Endothelial cell of hepatic sinusoid (primary cell): ENCODE measurements around the gene CSF3.

Experiments used
- in situ Hi-C: cut with HindIII; loops from 2 replicates; pipeline ENCODE4 v1.10.0; 2017; ENCODE audit warnings: low sequenced_read_pairs

The CSF3 gene

DNA sequence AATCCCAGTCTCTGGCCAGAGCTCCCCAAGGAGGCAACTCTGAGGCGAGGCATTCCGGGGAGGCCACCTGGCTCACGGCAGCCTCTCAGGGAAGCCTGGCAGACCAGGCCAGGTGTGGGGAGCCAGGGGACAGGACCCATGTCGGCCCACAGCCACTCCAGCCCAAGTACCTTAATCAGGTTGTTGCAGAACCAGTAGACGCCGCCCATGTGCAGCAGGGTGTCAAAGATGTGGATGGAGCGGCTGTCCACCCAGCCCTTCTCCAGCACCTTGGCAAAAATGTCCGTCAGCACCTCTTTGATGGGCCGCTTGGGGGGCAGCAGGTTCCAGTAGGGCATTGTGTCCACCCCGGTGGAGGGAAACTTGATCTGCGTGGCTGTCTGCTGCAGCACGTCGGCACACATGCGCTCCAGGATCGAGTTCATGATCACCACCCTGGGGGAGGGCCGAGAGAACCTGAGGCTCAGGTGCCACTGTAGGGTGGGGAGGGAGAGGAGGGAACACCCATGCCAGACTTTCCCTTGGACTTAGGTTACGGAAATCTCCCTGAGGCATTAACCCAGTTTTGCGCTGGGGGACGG, 7.8 kb downstream of the CSF3 start:
- in situ Hi-C loops = no loop called here

DNA sequence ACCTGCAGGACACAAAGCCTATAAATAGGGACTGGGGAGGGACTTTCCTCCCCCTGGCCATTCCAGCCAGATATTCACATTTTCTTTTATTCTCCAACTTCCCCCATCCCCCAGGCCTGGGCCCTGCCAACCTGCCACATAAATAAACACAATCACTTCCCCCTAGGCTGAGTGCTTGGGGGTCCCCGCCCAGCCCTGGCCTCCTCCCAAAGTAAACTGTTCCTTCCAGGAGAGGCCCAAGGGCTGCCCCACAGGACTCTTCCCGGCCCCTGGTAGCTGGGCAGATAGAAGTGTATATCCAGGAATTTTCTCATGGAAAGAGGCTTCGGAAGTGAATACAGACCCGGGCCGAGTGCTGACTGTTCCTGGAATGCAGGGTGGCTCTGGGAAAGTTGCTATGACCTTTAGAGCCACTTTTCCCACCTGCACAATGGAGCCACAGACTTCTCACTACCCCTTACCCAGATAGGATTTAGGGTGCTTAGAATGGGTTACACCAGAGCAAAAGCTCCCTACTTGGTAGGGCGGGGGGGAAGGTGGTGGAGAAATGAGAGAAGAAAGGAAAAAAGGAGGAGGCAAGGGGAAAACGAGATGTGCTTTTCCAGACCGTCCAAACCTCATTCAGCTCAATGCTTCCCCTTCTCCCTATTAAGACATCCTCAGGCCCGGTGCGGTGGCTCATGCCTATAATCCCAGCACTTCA, 8.5 kb downstream of the CSF3 start:
- in situ Hi-C loops = no loop called here

GRCh38 chr17:40024901-40025300, 9.7 kb downstream of the CSF3 start:
- in situ Hi-C loops = no loop called here

- in situ Hi-C loops = no loop called here
These were observed 10.3 kb downstream of the CSF3 start for GRCh38 chr17:40025559-40025958.

- in situ Hi-C loops = no loop called here
These were observed 11.0 kb downstream of the CSF3 start for GRCh38 chr17:40025991-40026815.

GRCh38 chr17:40026816-40027613, 11.8 kb downstream of the CSF3 start:
- in situ Hi-C loops = no loop called here

- in situ Hi-C loops = no loop called here
These were observed 12.4 kb downstream of the CSF3 start for GRCh38 chr17:40027614-40028012.

- in situ Hi-C loops = no loop called here
These were observed 13.4 kb downstream of the CSF3 start for GRCh38 chr17:40028595-40028994.

GRCh38 chr17:40031706-40032105, 16.5 kb downstream of the CSF3 start:
- in situ Hi-C loops = loop anchor here (5.0 kb wide), 1 partner anchor 39 kb away; no protein-coding TSS in a partner anchor

GRCh38 chr17:40032322-40033320, 17.4 kb downstream of the CSF3 start:
- in situ Hi-C loops = loop anchor here (5.0 kb wide), 1 partner anchor 40 kb away; no protein-coding TSS in a partner anchor

DNA sequence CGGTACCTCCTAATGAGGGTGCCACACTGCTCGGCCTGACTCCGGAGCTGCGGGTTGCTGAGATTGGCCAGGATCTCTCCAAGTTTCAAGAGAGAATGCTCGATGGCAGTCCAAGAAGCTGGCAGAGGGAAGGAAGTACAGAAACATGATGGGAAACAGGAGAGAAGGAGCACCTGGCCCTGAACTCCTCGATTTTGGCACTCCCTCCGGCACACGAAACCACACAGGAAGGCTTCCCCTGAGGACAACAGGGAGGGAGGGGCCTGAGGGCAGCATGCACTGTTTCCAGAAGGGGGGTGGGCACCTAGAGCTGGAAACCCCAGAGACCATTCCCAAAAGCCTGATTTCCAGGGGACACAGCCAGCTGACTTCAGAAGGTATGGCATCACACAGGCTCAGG, 18.1 kb downstream of the CSF3 start:
- in situ Hi-C loops = loop anchor here (5.0 kb wide), 1 partner anchor 41 kb away; no protein-coding TSS in a partner anchor

- in situ Hi-C loops = loop anchor here (5.0 kb wide), 1 partner anchor 42 kb away; no protein-coding TSS in a partner anchor
These were observed 19.4 kb downstream of the CSF3 start for GRCh38 chr17:40034426-40035161.

DNA sequence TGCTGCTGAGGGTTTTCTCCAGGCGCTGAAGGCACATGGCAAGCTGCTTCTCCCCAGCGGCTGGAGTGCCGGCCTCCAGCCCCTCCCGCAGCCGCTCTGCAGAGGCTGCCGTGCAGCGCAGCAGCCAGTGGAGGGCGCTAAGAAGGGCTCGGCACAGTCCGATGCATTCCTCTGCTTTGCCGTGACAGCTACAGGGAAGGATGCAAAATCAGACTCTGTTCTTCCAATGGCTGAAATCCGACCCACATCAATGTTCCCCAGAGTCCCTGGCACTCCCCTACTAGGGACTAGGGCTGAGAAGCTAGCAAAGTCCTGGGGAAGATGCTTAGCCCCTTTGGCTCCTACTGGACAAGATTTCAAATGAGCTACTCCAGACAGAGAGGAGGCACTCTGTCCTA, 19.9 kb downstream of the CSF3 start:
- in situ Hi-C loops = no loop called here

DNA sequence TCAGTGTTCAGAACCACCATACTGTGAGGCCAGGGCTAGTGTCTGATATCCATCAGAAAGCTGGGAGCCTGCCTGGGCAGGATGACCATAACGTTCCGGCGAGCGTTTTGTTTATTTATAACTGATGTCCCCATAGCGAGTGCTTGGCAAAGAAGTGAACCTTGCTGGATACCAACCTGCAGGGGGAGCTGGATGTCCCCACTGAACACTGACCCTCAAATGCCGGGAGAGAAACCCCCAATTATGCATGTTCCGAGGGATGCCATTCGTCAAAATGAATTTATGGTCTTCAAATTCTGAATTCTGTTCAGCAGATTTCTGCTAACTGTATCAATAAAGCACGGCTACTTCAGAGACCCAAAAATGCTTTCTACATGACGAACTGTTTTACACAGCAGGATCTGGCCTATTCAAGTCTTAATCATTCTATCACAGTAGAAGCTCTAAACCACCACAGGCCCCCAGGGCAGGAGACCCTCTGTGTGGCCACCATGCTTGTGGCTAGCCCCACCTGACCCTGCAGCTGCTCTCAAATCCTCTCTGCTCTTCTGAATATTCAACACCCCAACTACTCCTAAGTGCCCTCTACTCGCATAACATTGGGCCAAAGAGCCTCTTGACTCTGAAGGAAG, 23.8 kb downstream of the CSF3 start:
- in situ Hi-C loops = no loop called here

DNA sequence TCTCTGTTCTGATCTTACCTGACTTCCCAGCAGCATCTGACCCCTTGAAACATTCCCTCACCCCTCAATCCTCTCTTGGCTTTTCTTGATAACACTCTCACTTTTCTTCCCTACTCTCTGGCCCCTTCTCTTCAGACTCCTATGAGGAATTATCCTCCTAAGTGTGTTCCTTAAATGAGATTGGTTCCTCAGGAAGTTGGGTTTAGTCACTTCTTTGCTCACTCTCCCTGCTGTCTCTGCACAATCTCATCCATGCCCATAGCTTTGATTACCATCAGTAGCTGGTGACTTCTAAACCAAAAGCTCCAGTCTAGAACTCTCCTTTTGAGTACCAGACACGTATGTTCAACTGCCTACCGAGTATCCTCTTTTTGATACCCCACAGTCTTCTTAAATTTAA, 26.0 kb downstream of the CSF3 start:
- in situ Hi-C loops = no loop called here

DNA sequence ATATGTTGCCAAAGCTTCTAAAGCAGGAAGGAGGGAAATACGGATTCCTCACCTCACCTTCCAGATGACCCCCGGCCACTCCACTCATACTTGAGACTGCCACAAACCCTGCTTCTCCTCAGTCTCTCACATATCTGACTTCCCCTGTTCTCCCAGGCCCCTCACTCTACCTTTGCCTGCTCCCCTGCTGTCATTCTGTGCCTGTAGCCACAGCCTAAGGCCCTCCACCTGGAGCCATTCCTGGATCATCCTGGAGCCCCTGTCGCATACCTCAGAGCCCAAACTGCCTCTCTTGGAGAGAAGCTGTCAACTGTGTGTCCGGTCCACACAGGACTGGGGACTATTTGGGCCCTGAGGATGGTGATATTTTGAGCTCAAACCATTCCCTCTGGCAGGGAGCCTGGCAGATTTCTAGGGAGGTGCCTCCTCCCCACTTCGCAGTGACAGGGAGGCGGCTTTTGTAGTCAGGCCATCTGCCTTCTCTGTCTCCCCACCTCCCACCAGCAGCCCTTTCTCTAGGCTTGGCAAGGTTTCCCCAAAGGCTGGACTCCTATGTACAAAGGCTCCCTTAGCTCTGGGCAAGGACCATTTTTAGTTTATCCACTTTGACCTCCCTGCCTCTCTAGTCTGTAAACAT, 41.3 kb downstream of the CSF3 start:
- in situ Hi-C loops = loop anchor here (5.0 kb wide), 1 partner anchor 121 kb away; the partner anchor contains the start of gene RAPGEFL1

- in situ Hi-C loops = loop anchor here (5.0 kb wide), 1 partner anchor 119 kb away; the partner anchor contains the start of gene RAPGEFL1
These were observed 43.0 kb downstream of the CSF3 start for GRCh38 chr17:40058186-40058784.
